Activated T-cell treated with anti-CD3 and anti-CD28 coated beads for 48 hours (primary cell): Measurements from ENCODE around the gene PPA2.

ENCODE experiments used
- DNase-seq: peaks from one replicate; pipeline ENCODE4 v3.0.0-alpha.2; 2020; ENCODE audit warnings: low read depth

The PPA2 gene

DNA sequence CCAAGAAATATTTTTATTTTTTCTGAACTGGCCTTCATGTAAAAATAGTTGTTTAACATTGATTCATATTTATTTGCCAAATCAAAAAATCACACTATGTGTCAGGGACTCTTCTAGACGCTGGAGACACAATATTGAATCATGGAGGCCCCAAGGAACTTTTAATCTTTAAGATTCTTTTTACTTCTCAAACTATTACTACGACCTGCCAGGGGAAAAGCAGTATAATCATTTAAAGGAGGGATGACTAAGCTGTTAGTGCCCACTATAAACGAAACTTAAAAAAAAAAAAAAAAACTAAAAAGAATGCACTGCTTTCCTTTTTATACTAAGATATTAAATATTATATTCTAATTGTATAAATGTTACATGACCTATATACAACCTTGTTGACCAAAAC lies 84.7 kb downstream of the PPA2 start:
- no peak for DNase-seq

DNA sequence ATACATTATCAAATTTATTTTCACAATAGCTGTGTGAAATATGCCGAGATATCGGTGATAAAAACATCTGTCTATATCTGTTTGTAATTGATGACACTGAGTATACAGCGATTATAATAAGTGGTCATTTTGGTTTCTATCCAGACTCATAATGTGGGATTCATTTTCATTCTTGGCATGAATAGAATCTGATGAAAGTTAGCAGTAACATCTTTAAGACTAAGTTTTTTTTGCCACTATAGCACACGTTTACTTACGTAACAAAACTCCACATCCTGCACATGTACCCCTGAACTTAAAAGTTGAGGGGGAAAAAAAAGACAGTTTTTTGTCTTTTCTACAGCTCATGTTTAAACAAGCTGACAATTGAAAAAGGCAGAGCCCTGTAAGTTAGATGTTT lies 86.4 kb downstream of the PPA2 start:
- DNase-seq = no peak

DNA sequence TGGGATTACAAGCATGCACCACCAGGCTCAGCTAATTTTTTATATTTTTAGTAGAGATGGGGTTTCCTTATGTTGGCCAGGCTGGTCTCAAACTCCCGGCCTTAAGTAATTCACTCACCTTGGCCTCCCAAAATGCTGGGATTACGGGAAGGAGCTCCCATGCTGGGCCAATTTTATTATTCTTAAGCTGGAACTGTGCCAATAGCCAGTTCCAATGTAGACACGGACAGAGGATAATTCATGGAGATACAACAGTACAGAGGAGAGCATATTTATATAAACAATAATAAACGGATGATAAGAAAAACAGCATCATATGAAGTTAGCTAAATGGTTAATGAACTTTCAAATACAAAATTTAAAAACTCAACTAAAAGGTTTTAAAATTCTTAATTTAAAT lies 87.8 kb downstream of the PPA2 start:
- no peak for DNase-seq

- no peak for DNase-seq
Observed at GRCh38 chr4:105374071-105374470, 99.8 kb downstream of the PPA2 start.

- DNase-seq = no peak
Observed at GRCh38 chr4:105373324-105373723, 100.5 kb downstream of the PPA2 start.

GRCh38 chr4:105369988-105370387 lies 103.9 kb downstream of the PPA2 start:
- no peak for DNase-seq

DNA sequence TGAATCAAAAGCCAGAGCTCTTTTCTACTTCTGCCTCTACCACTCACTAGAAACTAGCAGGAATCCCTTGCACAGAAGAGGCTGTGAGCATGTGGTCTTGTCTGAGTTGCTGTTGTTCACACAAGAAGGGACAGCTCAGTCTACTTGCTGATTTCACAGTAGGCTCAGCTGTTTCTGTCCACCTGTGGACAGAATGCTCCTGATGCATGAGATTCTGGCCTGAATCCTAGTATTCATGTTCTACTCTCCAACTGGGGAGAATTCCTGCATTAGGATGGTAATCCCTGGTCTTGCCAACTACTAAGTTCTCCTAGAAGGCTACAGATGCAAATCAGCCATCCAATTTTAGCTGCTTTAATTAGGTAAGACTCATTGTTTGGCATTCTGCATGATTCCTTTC lies 112.8 kb downstream of the PPA2 start:
- DNase-seq = no peak

- DNase-seq = no peak
Observed at GRCh38 chr4:105357258-105357980, 116.4 kb downstream of the PPA2 start.

DNA sequence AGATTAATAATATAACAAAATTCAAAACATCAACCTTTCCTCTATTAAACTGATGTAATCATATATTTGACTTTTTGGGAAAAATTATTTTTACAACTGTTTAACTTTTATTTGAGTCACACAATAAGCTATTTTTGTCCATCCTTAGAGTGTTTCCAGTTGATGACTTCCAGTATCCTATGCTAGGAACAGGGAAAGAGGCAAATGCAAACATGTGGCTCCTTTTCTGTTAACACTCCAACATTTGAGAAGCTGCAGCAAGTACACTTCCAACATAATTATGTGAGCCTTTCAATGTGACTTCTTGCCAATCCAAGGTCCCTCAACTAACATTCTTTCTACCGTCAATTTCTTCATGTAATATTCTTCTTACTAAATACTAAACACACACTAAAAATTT lies 117.7 kb downstream of the PPA2 start:
- DNase-seq = no peak

DNA sequence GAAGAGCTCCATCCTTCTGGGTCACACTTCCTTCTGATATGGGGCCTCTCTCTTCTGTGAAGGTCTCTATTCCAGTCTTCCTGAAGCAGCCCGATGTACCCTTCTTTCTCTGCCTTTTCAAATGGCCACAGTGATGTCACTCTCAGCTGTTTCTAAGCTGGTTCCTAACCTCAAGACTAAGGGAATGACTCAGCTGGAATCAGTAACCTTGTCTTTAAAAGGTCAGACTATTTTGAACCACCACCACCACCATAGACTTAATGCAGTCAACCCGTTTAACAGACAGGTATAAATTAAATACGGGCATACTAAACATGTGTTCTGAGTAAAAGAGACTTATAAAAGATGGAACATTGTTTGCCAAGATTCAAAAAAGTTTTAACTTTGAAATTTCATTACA lies 121.0 kb downstream of the PPA2 start:
- no peak for DNase-seq

DNA sequence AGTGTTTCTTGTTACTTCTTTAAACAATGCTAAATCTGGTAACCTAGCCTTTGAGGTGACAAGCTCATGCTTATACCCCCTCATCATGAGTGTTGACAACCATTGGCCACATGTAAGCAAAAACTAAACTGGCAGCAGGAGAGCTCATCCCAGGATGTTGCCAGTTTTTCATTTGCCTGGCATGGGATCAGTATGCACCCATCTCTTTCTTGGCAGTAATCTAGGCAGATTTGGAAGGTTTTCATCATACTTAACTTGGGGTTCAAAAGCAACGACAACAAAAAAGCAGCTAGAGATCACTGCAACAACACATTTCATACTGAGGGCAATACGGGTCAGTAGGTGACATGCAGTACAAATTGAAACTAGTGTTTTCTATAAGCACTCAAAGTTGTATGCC lies 122.0 kb downstream of the PPA2 start:
- DNase-seq = no peak

GRCh38 chr4:105350859-105351490 lies 122.9 kb downstream of the PPA2 start:
- DNase-seq = no peak

DNA sequence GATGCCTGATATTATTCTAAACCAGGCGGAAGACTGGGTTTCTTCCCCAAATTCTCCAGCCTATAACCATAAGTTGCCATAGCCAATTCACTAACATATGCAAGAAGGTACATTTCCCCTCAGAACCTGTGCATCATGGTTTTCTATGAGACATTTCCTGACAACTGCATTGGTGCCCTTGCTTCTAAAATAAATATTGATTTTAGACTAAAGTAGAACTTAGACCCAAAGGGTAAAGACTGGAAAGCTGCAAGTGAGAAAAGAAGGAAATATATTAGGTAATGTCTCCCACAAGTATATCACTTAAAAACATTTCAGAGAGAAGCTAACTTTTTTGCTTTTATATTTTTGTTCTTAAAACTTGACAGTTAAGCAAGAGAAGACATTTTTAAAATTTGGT lies 125.1 kb downstream of the PPA2 start:
- DNase-seq = no peak

DNA sequence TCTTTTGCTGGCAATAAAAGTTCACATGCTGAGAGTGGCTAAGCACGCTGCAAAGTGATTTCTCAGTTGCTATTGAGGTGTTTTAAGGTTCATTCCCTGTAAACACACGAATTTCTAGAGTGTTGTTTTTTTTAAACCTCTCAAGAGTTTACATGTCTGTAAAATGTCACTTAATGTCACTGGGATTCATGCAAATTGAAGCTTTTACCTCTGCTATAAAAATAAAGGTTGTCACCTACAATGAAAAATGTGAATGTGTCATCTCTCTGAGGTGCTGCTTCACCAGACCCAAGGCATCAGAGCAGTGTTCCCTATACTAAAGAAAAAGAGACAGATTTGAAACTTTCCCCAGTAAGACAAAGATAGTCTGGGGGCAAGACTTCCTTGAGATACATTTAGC lies 127.0 kb downstream of the PPA2 start:
- no peak for DNase-seq

GRCh38 chr4:105345838-105346237 lies 128.0 kb downstream of the PPA2 start:
- no peak for DNase-seq

GRCh38 chr4:105345358-105345757 lies 128.5 kb downstream of the PPA2 start:
- no peak for DNase-seq

DNA sequence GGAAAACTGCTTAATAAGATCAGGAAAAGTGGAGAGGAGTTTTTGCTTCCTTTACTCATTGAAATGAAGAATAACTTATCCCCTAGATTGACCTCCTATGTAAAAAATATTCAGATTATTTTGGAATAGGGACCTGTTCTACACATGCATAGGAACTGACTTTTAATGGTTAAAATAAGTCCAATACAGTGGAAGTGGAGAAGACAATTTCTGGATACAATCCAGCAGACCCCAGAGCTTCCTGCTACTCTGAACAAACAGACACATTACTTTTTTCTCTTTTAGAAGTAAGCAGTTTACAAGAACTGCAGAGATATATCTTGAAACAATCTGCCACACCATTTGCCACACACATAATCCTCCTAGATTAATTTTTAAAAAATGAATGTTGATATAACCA lies 129.7 kb downstream of the PPA2 start:
- DNase-seq = no peak

GRCh38 chr4:105343146-105343931 lies 130.5 kb downstream of the PPA2 start:
- no peak for DNase-seq

GRCh38 chr4:105329081-105329480 lies 144.8 kb downstream of the PPA2 start:
- no peak for DNase-seq

- no peak for DNase-seq
Observed at GRCh38 chr4:105327956-105328355, 145.9 kb downstream of the PPA2 start.

DNA sequence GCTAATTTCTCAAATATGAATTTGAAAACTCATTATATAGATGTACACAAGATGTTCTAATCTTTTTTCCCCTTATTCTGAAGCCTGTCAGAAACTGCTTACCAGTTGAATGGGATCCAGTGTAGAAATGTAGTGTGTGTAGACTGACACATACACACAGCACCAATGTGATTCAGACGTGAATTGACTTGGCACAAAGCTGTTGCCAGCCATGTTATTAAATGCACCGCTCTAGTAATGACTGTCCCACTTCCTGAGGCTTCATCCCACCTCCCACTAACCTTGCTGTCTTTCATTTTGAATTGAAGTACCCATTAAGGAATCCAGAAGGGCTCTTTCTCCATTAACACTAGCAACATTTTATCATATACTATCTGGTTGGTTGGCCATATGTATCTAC lies 146.6 kb downstream of the PPA2 start:
- no peak for DNase-seq
